DND-41 (cell line): Measurements from ENCODE around the gene CDH1.

ENCODE experiments used
- ATAC-seq: fragments of 200-7000 bp; cut with Tn5 transposase; 3 replicates; pipeline ENCODE4 v1.9.1; 2021; ENCODE audit warnings: low read depth; ENCODE audit not compliant: insufficient read depth
- DNase-seq: peaks from one replicate; pipeline ENCODE4 v3.0.0-alpha.2; 2020
- H2AFZ ChIP-seq: 2 replicates; pipeline ENCODE4 v1.6.0; 2012; ENCODE audit warnings: low read depth, low read length
- H3K27ac ChIP-seq: 2 replicates; pipeline ENCODE4 v1.5.1; 2012; ENCODE audit warnings: low read length, inconsistent platforms
- H3K27me3 ChIP-seq: fragments of 200-600 bp; sonication (generic); 2 replicates; pipeline ENCODE4 v1.6.0; 2012; ENCODE audit warnings: low read length, mild to moderate bottlenecking, inconsistent platforms; ENCODE audit not compliant: insufficient read depth, poor library complexity
- H3K36me3 ChIP-seq: 2 replicates; pipeline ENCODE4 v1.5.1; 2012; ENCODE audit warnings: low read length, inconsistent platforms; ENCODE audit not compliant: insufficient read depth
- H3K4me1 ChIP-seq: 2 replicates; pipeline ENCODE4 v1.5.1; 2012; ENCODE audit warnings: mild to moderate bottlenecking, low read length; ENCODE audit not compliant: insufficient read depth
- H3K4me2 ChIP-seq: 2 replicates; pipeline ENCODE4 v1.6.0; 2012; ENCODE audit warnings: mild to moderate bottlenecking, moderate library complexity, low read length, inconsistent platforms; ENCODE audit not compliant: insufficient read depth
- H3K4me3 ChIP-seq, 2 experiments: fragments of 200-600 bp in 1 of 2; shearing (Covaris generic) in 1 of 2; 2 replicates each; pipeline ENCODE4 v1.5.1; 2012 to 2016; ENCODE audit warnings: inconsistent platforms in 2 of 2, low read length in 2 of 2, mild to moderate bottlenecking in 2 of 2, low read depth in 1 of 2, moderate library complexity in 1 of 2
- H3K79me2 ChIP-seq: 2 replicates; pipeline ENCODE4 v1.6.0; 2012; ENCODE audit warnings: low read length, inconsistent platforms; ENCODE audit not compliant: insufficient read depth
- H3K9ac ChIP-seq: 2 replicates; pipeline ENCODE4 v1.6.0; 2012; ENCODE audit warnings: low read depth, mild to moderate bottlenecking, inconsistent platforms, low read length, moderate library complexity
- H3K9me3 ChIP-seq: 2 replicates; pipeline ENCODE4 v1.5.1; 2012; ENCODE audit warnings: low read length, moderate library complexity, mild to moderate bottlenecking, inconsistent platforms; ENCODE audit not compliant: insufficient read depth, severe bottlenecking
- H4K20me1 ChIP-seq: 2 replicates; pipeline ENCODE4 v1.6.0; 2012; ENCODE audit warnings: low read length; ENCODE audit not compliant: insufficient read depth
- EZH2 ChIP-seq: IDR thresholded peaks from 3 replicates; pipeline ENCODE4 v1.6.1; 2012; ENCODE audit warnings: borderline replicate concordance, low read depth, mild to moderate bottlenecking, moderate library complexity, low read length, inconsistent platforms; ENCODE audit not compliant: severe bottlenecking
- TF ChIP-seq, protein P1 (sequence below): IDR thresholded peaks from 2 replicates; pipeline ENCODE4 v1.5.1; 2012; ENCODE audit warnings: borderline replicate concordance, low read length, moderate library complexity, mild to moderate bottlenecking; ENCODE audit not compliant: poor library complexity, severe bottlenecking; ENCODE audit errors: extremely low read depth

CDH1 gene

DNA sequence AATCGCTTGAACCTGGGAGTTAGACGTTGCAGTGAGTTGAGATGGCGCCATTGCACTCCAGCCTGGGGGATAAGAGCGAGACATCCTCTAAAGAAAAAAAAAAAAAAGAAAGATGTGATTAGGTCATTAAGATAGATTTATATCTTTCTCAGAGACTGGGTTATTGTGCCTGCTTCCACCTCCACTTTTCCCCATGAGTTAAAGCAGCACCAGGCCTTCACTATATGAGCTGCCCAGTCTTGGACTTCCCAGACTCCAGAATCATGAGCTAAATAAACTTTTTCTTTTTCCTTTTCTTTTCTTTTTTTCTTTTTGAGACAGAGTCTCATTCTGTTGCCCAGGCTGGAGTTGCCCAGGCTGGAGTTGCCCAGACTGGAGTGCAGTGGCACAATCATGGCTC, 19.4 kb upstream of the CDH1 start:
- H3K4me3 ChIP-seq, result no peak overlapping the region
- no peak for ATAC-seq
- no peak overlapping the region for H3K9ac ChIP-seq
- H3K27ac ChIP-seq, result no peak overlapping the region
- no peaks in the 10 kb centered on the region for H3K4me1 ChIP-seq
- no peaks in the 10 kb centered on the region for H3K36me3 ChIP-seq
- H3K27me3 ChIP-seq, result no peaks in the 10 kb centered on the region
- H2AFZ ChIP-seq, result no peak overlapping the region
- no peaks in the 10 kb centered on the region for H3K79me2 ChIP-seq
- TF ChIP-seq, protein P1, sequence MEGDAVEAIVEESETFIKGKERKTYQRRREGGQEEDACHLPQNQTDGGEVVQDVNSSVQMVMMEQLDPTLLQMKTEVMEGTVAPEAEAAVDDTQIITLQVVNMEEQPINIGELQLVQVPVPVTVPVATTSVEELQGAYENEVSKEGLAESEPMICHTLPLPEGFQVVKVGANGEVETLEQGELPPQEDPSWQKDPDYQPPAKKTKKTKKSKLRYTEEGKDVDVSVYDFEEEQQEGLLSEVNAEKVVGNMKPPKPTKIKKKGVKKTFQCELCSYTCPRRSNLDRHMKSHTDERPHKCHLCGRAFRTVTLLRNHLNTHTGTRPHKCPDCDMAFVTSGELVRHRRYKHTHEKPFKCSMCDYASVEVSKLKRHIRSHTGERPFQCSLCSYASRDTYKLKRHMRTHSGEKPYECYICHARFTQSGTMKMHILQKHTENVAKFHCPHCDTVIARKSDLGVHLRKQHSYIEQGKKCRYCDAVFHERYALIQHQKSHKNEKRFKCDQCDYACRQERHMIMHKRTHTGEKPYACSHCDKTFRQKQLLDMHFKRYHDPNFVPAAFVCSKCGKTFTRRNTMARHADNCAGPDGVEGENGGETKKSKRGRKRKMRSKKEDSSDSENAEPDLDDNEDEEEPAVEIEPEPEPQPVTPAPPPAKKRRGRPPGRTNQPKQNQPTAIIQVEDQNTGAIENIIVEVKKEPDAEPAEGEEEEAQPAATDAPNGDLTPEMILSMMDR, result no peak
- TF ChIP-seq EZH2, result no peak
- no peak for DNase-seq
- no peaks in the 10 kb centered on the region for H3K9me3 ChIP-seq
- H3K4me2 ChIP-seq, result no peak overlapping the region
- H4K20me1 ChIP-seq, result no peaks in the 10 kb centered on the region

DNA sequence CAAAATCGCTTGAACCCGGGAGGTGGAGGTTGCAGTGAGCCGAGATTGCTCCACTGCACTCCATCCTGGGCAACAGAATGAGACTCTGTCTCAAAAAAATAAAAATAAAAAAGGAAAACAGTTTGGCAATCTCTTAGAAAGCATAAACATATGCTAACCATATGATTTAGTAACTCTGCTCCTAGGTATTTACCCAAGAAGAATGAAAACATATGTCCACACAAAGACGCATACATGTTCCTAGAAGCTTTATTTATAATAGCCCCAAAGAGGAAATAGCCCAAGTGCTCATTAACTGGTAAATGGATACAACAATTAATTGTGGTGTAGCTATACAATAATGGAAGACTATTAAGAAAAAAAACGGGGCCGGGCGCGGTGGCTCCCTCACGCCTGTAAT, 18.5 kb upstream of the CDH1 start:
- Histone ChIP-seq H3K4me2 (no peak overlapping the region), H3K4me1 (no peaks in the 10 kb centered on the region), H4K20me1 (no peaks in the 10 kb centered on the region), H3K9ac (no peak overlapping the region), H2AFZ (no peak overlapping the region), H3K27ac (no peak overlapping the region), H3K79me2 (no peaks in the 10 kb centered on the region), H3K9me3 (no peaks in the 10 kb centered on the region), H3K4me3 (no peak overlapping the region), H3K27me3 (no peaks in the 10 kb centered on the region), H3K36me3 (no peaks in the 10 kb centered on the region)
- TF ChIP-seq, protein P1, result no peak
- TF ChIP-seq EZH2, result no peak
- DNase-seq, result no peak
- ATAC-seq, result no peak

DNA sequence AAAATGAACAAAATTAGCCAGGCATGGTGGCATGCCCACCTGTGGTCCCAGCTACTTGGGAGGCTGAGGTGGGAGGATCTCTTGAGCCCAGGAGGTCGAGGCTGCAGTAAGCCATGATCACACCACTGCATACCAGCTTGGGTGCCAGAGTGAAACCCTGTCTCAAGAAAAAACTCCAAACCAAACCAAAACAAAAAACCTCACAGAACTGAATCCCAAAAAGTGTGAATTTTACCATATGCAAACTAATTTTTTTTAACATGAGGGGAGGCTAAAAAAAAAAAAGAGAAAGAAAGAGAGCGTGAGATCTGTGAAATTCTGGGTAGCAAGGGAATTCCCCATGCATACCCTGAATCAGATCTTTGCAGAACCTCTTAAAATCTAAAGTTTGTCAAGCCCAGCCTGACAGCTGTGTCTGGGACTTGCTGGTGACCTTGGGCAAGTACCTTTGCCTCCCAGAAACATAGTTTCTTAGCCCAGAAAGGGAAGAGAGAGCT, 17.1 kb upstream of the CDH1 start:
- ATAC-seq (no peak), DNase-seq (no peak)
- TF ChIP-seq, protein P1, result no peak
- no peak for TF ChIP-seq EZH2
- Histone ChIP-seq H3K9ac (no peak overlapping the region), H3K4me2 (no peak overlapping the region), H3K27me3 (no peaks in the 10 kb centered on the region), H3K36me3 (no peaks in the 10 kb centered on the region), H3K79me2 (no peaks in the 10 kb centered on the region), H3K4me1 (no peaks in the 10 kb centered on the region), H3K9me3 (no peaks in the 10 kb centered on the region), H2AFZ (no peak overlapping the region), H3K4me3 (no peak overlapping the region), H3K27ac (no peak overlapping the region), H4K20me1 (no peaks in the 10 kb centered on the region)
